Neural progenitor cell (in vitro differentiated cells): ENCODE measurements around the gene AKAP3. TPM values are rescaled to one million over a fixed set of nuclear protein-coding genes. Genes with fewer than 3 reads are reported as not detected.

ENCODE experiments used
- DNase-seq: peaks from one replicate; pipeline ENCODE4 v3.0.0-alpha.2; 2016; ENCODE audit warnings: low spot score
- H2AFZ ChIP-seq: fragments of 200-600 bp; sonication (generic); replicated peaks from 2 replicates; pipeline ENCODE4 v1.6.1; 2016; ENCODE audit warnings: antibody characterized with exemption
- H3F3A ChIP-seq: fragments of 200-600 bp; sonication (generic); 2 replicates; pipeline ENCODE4 v1.6.1; 2016; ENCODE audit warnings: antibody characterized with exemption, low read depth
- H3K27ac ChIP-seq: fragments of 200-600 bp; sonication (generic); 2 replicates; pipeline ENCODE4 v1.5.1; 2016; ENCODE audit warnings: mild to moderate bottlenecking
- H3K27me3 ChIP-seq: fragments of 200-600 bp; sonication (generic); 2 replicates; pipeline ENCODE4 v1.6.1; 2016; ENCODE audit warnings: mild to moderate bottlenecking, moderate library complexity
- H3K36me3 ChIP-seq: fragments of 200-600 bp; sonication (generic); 2 replicates; pipeline ENCODE4 v1.5.1; 2016
- H3K4me1 ChIP-seq: fragments of 200-600 bp; sonication (generic); 2 replicates; pipeline ENCODE4 v1.6.1; 2016; ENCODE audit warnings: mixed run types
- H3K4me2 ChIP-seq: fragments of 200-600 bp; sonication (generic); 2 replicates; pipeline ENCODE4 v1.6.1; 2016
- H3K4me3 ChIP-seq: fragments of 200-600 bp; sonication (generic); 2 replicates; pipeline ENCODE4 v1.5.1; 2016
- H3K79me2 ChIP-seq: fragments of 200-600 bp; sonication (generic); 2 replicates; pipeline ENCODE4 v1.6.1; 2016; ENCODE audit warnings: low read depth
- H3K9ac ChIP-seq: fragments of 200-600 bp; sonication (generic); 2 replicates; pipeline ENCODE4 v1.6.1; 2016
- H3K9me3 ChIP-seq: fragments of 200-600 bp; sonication (generic); 2 replicates; pipeline ENCODE4 v1.5.1; 2016; ENCODE audit warnings: low read depth
- H4K20me1 ChIP-seq: fragments of 200-600 bp; sonication (generic); 2 replicates; pipeline ENCODE4 v1.6.1; 2016; ENCODE audit warnings: low read depth
- H3K27ac Mint-ChIP-seq: 3 replicates; pipeline ENCODE4 v1.8.0; 2021; ENCODE audit warnings: mixed read lengths
- H3K27me3 Mint-ChIP-seq: 2 replicates; pipeline ENCODE4 v1.8.0; 2022; ENCODE audit warnings: low read depth, mild to moderate bottlenecking, inconsistent platforms, moderate library complexity, mixed read lengths; ENCODE audit not compliant: insufficient read depth
- H3K36me3 Mint-ChIP-seq: 3 replicates; pipeline ENCODE4 v1.8.0; 2021; ENCODE audit warnings: mixed read lengths
- H3K4me1 Mint-ChIP-seq: 3 replicates; pipeline ENCODE4 v1.8.0; 2021; ENCODE audit warnings: mixed read lengths
- H3K4me3 Mint-ChIP-seq: 3 replicates; pipeline ENCODE4 v1.8.0; 2021; ENCODE audit warnings: mild to moderate bottlenecking, moderate library complexity, mixed read lengths
- H3K9me3 Mint-ChIP-seq: 3 replicates; pipeline ENCODE4 v1.8.0; 2020; ENCODE audit warnings: mixed read lengths
- EZH2 ChIP-seq: fragments of 200-600 bp; sonication (generic); IDR thresholded peaks from 2 replicates; pipeline ENCODE4 v1.6.1; 2017; ENCODE audit warnings: antibody characterized with exemption, mild to moderate bottlenecking, moderate library complexity
- EZH2phosphoT487 ChIP-seq: fragments of 200-600 bp; sonication (generic); IDR thresholded peaks from 2 replicates; pipeline ENCODE4 v1.6.1; 2017; ENCODE audit warnings: antibody characterized with exemption
- total RNA-seq: library from RNA; depleted of rRNA; stranded (reverse); fragments of >200 nt; gene quantifications from 2 replicates; pipeline ENCODE4 v1.2.3, GENCODE V29; 2015; ENCODE audit warnings: low replicate concordance
- TF ChIP-seq, protein P1 (sequence below): fragments of 200-600 bp; sonication (generic); IDR thresholded peaks from 2 replicates; pipeline ENCODE4 v1.5.1; 2017; ENCODE audit warnings: antibody characterized with exemption, mild to moderate bottlenecking

AKAP3 gene
- total RNA-seq, 1 donor from 2014 or later, result 3.0 TPM

DNA sequence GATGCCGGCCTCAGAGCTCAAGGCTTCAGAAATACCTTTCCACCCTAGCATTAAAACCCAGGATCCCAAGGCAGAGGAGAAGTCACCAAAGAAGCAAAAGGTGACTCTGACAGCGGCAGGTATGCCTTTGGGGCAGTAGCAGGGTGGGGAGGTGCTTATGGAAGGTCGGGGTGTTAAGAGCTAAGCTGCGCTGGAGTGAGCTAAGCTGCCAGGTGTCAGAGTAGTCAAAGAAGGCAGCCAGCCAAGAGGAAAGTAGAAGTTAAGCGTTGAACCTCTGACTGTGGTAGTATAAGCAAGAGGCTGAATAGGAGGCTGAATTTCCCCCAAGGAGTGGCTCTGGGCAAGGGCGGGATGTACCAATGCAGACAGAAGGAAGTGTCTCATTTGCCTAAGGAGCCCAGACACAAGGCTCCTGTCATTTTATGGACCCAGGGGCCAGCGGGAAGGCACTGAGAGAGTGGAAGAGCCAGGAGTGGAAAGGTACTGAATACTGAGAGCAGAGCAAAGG, 57.6 kb downstream of the AKAP3 start:
- Mint-ChIP-seq H3K9me3 (no peaks in the 10 kb centered on the region), H3K36me3 (no peaks in the 10 kb centered on the region), H3K4me1 (peaks cover 3% of the 10 kb centered on the region), H3K4me3 (no peak overlapping the region), H3K27me3 (no peaks in the 10 kb centered on the region), H3K27ac (no peak overlapping the region)
- no peak for DNase-seq
- peaks cover 3% of the 10 kb centered on the region for H3F3A ChIP-seq
- no peaks in the 10 kb centered on the region for H3K9me3 ChIP-seq
- H3K27ac ChIP-seq, result no peak overlapping the region
- H2AFZ ChIP-seq, result no peak overlapping the region
- H4K20me1 ChIP-seq, result no peaks in the 10 kb centered on the region
- H3K4me1 ChIP-seq, result peaks cover 12% of the 10 kb centered on the region
- H3K4me2 ChIP-seq, result no peak overlapping the region
- H3K36me3 ChIP-seq, result no peaks in the 10 kb centered on the region
- no peak overlapping the region for H3K4me3 ChIP-seq
- no peak overlapping the region for H3K9ac ChIP-seq
- H3K79me2 ChIP-seq, result no peaks in the 10 kb centered on the region
- no peak for TF ChIP-seq EZH2
- no peak for TF ChIP-seq EZH2phosphoT487
- TF ChIP-seq, protein P1, sequence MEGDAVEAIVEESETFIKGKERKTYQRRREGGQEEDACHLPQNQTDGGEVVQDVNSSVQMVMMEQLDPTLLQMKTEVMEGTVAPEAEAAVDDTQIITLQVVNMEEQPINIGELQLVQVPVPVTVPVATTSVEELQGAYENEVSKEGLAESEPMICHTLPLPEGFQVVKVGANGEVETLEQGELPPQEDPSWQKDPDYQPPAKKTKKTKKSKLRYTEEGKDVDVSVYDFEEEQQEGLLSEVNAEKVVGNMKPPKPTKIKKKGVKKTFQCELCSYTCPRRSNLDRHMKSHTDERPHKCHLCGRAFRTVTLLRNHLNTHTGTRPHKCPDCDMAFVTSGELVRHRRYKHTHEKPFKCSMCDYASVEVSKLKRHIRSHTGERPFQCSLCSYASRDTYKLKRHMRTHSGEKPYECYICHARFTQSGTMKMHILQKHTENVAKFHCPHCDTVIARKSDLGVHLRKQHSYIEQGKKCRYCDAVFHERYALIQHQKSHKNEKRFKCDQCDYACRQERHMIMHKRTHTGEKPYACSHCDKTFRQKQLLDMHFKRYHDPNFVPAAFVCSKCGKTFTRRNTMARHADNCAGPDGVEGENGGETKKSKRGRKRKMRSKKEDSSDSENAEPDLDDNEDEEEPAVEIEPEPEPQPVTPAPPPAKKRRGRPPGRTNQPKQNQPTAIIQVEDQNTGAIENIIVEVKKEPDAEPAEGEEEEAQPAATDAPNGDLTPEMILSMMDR, result no peak
- no peaks in the 10 kb centered on the region for H3K27me3 ChIP-seq

DNA sequence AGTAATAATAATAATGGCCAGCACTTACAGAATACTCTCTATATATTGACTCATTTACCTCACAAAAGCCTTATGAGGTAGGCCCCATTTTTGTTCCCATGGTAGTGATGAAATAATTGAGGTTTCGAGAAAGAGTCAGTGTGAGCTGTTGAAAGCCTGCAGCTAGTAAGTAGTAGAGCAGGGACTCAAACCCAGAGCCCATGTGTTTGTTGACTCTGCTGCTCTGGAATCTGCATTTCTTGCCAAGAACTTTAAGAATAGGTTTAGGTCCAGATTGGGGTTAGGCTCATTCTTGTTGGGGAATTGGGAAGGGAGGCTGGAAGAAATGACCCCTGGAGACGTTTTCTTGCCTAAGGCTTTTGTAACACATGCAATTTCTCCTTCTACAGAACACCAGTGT, 58.9 kb downstream of the AKAP3 start:
- Histone ChIP-seq H4K20me1 (no peaks in the 10 kb centered on the region), H3K79me2 (no peaks in the 10 kb centered on the region), H3K27me3 (no peaks in the 10 kb centered on the region), H3K4me2 (no peak overlapping the region), H3K4me1 (peaks cover 12% of the 10 kb centered on the region), H3K9ac (no peak overlapping the region), H2AFZ (no peak overlapping the region), H3K4me3 (no peak overlapping the region), H3K27ac (no peak overlapping the region), H3F3A (peaks cover 3% of the 10 kb centered on the region), H3K36me3 (no peaks in the 10 kb centered on the region), H3K9me3 (no peaks in the 10 kb centered on the region)
- Mint-ChIP-seq H3K4me3 (no peak overlapping the region), H3K9me3 (no peaks in the 10 kb centered on the region), H3K36me3 (no peaks in the 10 kb centered on the region), H3K27ac (no peak overlapping the region), H3K27me3 (no peaks in the 10 kb centered on the region), H3K4me1 (peaks cover 3% of the 10 kb centered on the region)
- TF ChIP-seq, protein P1, result no peak
- no peak for TF ChIP-seq EZH2
- TF ChIP-seq EZH2phosphoT487, result no peak
- DNase-seq, result no peak

DNA sequence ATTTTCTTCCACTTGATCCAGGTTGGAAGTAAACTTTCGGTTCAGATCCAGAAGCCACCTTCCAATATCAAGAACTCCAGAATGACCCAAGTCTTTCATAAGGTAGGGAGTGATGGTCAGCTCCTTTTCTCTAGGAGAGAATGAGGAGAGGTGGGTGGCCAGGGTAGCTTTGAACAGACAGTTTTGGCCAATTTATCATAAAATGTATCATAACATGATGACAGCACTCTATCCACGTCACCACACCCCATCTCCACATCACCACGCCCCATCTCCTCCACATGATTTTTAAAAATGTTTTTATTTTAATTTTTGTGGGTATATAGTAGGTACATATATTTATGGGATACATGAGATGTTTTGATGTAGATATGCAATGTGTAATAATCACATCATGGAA, 59.9 kb downstream of the AKAP3 start:
- no peak overlapping the region for H3K4me2 ChIP-seq
- no peaks in the 10 kb centered on the region for H4K20me1 ChIP-seq
- H3K9ac ChIP-seq, result no peak overlapping the region
- TF ChIP-seq EZH2phosphoT487 (no peak), EZH2 (no peak)
- TF ChIP-seq, protein P1, result no peak
- no peaks in the 10 kb centered on the region for H3K79me2 ChIP-seq
- no peaks in the 10 kb centered on the region for H3K27me3 ChIP-seq
- Mint-ChIP-seq H3K4me1 (peaks cover 5% of the 10 kb centered on the region), H3K27me3 (no peaks in the 10 kb centered on the region), H3K4me3 (no peak overlapping the region), H3K9me3 (no peaks in the 10 kb centered on the region), H3K27ac (no peak overlapping the region), H3K36me3 (no peaks in the 10 kb centered on the region)
- H3K9me3 ChIP-seq, result no peaks in the 10 kb centered on the region
- H3K4me1 ChIP-seq, result peaks cover 12% of the 10 kb centered on the region
- DNase-seq, result no peak
- no peak overlapping the region for H3K27ac ChIP-seq
- H3K4me3 ChIP-seq, result no peak overlapping the region
- H3K36me3 ChIP-seq, result no peaks in the 10 kb centered on the region
- no peak overlapping the region for H2AFZ ChIP-seq
- H3F3A ChIP-seq, result peaks cover 3% of the 10 kb centered on the region
